Measurements from ENCODE around the gene SPEN. TPM values are rescaled to one million over a fixed set of nuclear protein-coding genes. Genes with fewer than 3 reads are reported as not detected.
"Not testable (repeated sequence)": the region's sequence is repeated elsewhere in the genome, so short reads cannot be mapped to it uniquely, and the experiment has no call there.

The SPEN gene
- total and polyA plus RNA-seq, 3 experiments from 2014 or later: 35.6 to 66.3 (median 63.1) TPM

- CTCF ChIA-PET: interaction anchor here (1.3 to 1.5 kb wide), 3 partner anchors 8 to 151 kb away, joined by 3 to 5 read pairs (median 4); no protein-coding TSS in a partner anchor
- H3K9me3 Mint-ChIP-seq; H3K36me3 ChIP-seq (ENCODE audit: insufficient read depth, low read length); DNase-seq; H3K27me3 ChIP-seq (ENCODE audit: insufficient read depth, low read length, poor library complexity, severe bottlenecking); H3K27me3 Mint-ChIP-seq; H3K27ac ChIP-seq (ENCODE audit: low read depth, low read length); H3K4me3 ChIP-seq (ENCODE audit: low read length); H3K4me1 Mint-ChIP-seq; H3K36me3 Mint-ChIP-seq; H3K27ac Mint-ChIP-seq; H3K4me1 ChIP-seq (ENCODE audit: insufficient read depth, low read length); H3K9me3 ChIP-seq (ENCODE audit: low read length): not testable (repeated sequence)
- POLR2A ChIA-PET: interaction anchor here (0.6 kb wide), 1 partner anchor 15 kb away, joined by 4 read pairs; no protein-coding TSS in a partner anchor
- H3K4me3 Mint-ChIP-seq: peak within 1 kb of the TSS in 1 of 7 donors; percentile 36
Measured at GRCh38 chr1:15807549-15807948, 40.0 kb upstream of the SPEN start, which contains the start of gene UQCRHL. Gene UQCRHL (minus strand): TSS chr1:15807649. CDS start chr1:15807649, 0 bp downstream.

DNA sequence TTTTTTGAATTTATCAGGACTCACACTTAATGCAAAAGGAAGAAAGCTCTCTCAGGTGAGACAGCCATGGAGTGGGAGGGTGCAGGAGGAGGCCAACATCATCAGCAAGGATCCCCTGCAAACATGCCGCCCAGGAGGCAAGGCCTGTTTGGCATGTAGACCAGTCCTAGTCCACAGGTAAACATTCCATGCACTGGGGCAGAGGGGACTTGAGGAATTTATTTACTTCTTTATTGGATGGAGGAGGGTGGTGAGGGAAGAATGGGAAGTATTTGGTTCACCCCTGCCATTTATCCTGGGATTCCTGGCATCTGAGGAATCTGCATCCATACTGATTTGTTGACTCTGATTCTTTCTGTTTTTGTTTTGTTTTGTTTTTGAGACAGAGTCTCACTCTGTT is 38.6 kb upstream of the SPEN start:
- no peaks in the 10 kb centered on the region for H3K4me1 ChIP-seq (ENCODE audit: insufficient read depth, low read length)
- H3K27ac ChIP-seq (ENCODE audit: low read depth, low read length): no peak overlapping the region
- Mint-ChIP-seq H3K27me3 (no peaks in the 10 kb centered on the region), H3K36me3 (no peaks in the 10 kb centered on the region), H3K27ac (no peak overlapping the region), H3K4me1 (no peaks in the 10 kb centered on the region), H3K4me3 (no peak overlapping the region), H3K9me3 (no peaks in the 10 kb centered on the region)
- H3K9me3 ChIP-seq (ENCODE audit: low read length): no peaks in the 10 kb centered on the region
- H3K36me3 ChIP-seq (ENCODE audit: insufficient read depth, low read length): no peaks in the 10 kb centered on the region
- ChIA-PET CTCF (no interaction called here), POLR2A (no interaction called here)
- no peak for DNase-seq
- no peak overlapping the region for H3K4me3 ChIP-seq (ENCODE audit: low read length)
- no peaks in the 10 kb centered on the region for H3K27me3 ChIP-seq (ENCODE audit: insufficient read depth, low read length, poor library complexity, severe bottlenecking)

- Mint-ChIP-seq H3K4me1 (no peaks in the 10 kb centered on the region), H3K27me3 (no peaks in the 10 kb centered on the region), H3K36me3 (no peaks in the 10 kb centered on the region), H3K4me3 (no peak overlapping the region), H3K9me3 (no peaks in the 10 kb centered on the region), H3K27ac (no peak overlapping the region)
- ChIA-PET POLR2A (no interaction called here), CTCF (no interaction called here)
- no peaks in the 10 kb centered on the region for H3K36me3 ChIP-seq (ENCODE audit: insufficient read depth, low read length)
- no peak overlapping the region for H3K27ac ChIP-seq (ENCODE audit: low read depth, low read length)
- H3K9me3 ChIP-seq (ENCODE audit: low read length): no peaks in the 10 kb centered on the region
- H3K4me1 ChIP-seq (ENCODE audit: insufficient read depth, low read length): no peaks in the 10 kb centered on the region
- H3K4me3 ChIP-seq (ENCODE audit: low read length): no peak overlapping the region
- H3K27me3 ChIP-seq (ENCODE audit: insufficient read depth, low read length, poor library complexity, severe bottlenecking): no peaks in the 10 kb centered on the region
- no peak for DNase-seq
Measured at GRCh38 chr1:15810073-15810472, 37.4 kb upstream of the SPEN start.

DNA sequence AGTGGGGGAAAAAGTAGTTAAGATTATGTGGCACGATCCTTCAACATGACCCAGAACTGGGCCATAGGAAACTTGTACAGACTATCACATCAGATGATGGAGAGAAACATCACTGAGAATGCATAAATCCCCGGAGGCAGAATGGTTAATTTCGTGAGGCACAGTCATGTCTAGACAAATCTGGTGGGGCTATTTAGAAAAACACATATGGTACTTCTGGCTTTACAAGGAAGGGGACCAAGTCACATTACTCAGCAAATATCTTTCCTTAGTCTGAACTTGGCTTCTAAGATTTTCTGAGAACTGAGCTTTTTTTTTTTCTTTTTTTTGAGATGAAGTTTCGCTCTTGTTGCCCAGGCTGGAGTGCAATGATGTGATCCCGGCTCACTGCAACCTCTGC is 30.8 kb upstream of the SPEN start:
- Histone ChIP-seq H3K27ac (ENCODE audit: low read depth, low read length) (no peak overlapping the region), H3K4me3 (ENCODE audit: low read length) (no peak overlapping the region), H3K4me1 (ENCODE audit: insufficient read depth, low read length) (no peaks in the 10 kb centered on the region), H3K9me3 (ENCODE audit: low read length) (no peaks in the 10 kb centered on the region), H3K27me3 (ENCODE audit: insufficient read depth, low read length, poor library complexity, severe bottlenecking) (no peaks in the 10 kb centered on the region), H3K36me3 (ENCODE audit: insufficient read depth, low read length) (no peaks in the 10 kb centered on the region)
- ChIA-PET POLR2A (interaction anchor here (0.6 to 0.7 kb wide), 2 partner anchors 89 to 425 kb away, joined by 3 read pairs; no protein-coding TSS in a partner anchor), CTCF (interaction anchor here (1.1 to 5.5 kb wide), 4 partner anchors 8 to 142 kb away, joined by 5 to 49 read pairs (median 8); no protein-coding TSS in a partner anchor)
- DNase-seq: no peak
- no peak overlapping the region for H3K4me3 Mint-ChIP-seq
- peaks cover 0 to 4% of the 10 kb centered on the region in 2 donors for H3K27me3 Mint-ChIP-seq
- H3K27ac Mint-ChIP-seq: no peak overlapping the region
- peaks cover 4 to 6% (median 5%) of the 10 kb centered on the region in 3 donors for H3K4me1 Mint-ChIP-seq
- H3K36me3 Mint-ChIP-seq: no peaks in the 10 kb centered on the region
- no peaks in the 10 kb centered on the region for H3K9me3 Mint-ChIP-seq

GRCh38 chr1:15820478-15820877 is 27.0 kb upstream of the SPEN start:
- no peak overlapping the region for H3K4me3 ChIP-seq (ENCODE audit: low read length)
- POLR2A ChIA-PET: interaction anchor here (0.6 to 0.7 kb wide), 2 partner anchors 59 to 94 kb away, joined by 5 to 6 read pairs; no protein-coding TSS in a partner anchor
- H3K27ac ChIP-seq (ENCODE audit: low read depth, low read length): no peak overlapping the region
- no peaks in the 10 kb centered on the region for H3K36me3 Mint-ChIP-seq
- H3K4me1 Mint-ChIP-seq: peaks cover 3 to 4% (median 3%) of the 10 kb centered on the region in 3 donors
- no peak overlapping the region for H3K27ac Mint-ChIP-seq
- H3K36me3 ChIP-seq (ENCODE audit: insufficient read depth, low read length): no peaks in the 10 kb centered on the region
- no peaks in the 10 kb centered on the region for H3K9me3 Mint-ChIP-seq
- H3K27me3 Mint-ChIP-seq: peaks cover 0 to 4% of the 10 kb centered on the region in 2 donors
- H3K9me3 ChIP-seq (ENCODE audit: low read length): no peaks in the 10 kb centered on the region
- no peaks in the 10 kb centered on the region for H3K27me3 ChIP-seq (ENCODE audit: insufficient read depth, low read length, poor library complexity, severe bottlenecking)
- H3K4me1 ChIP-seq (ENCODE audit: insufficient read depth, low read length): no peaks in the 10 kb centered on the region
- CTCF ChIA-PET: no interaction called here
- no peak overlapping the region for H3K4me3 Mint-ChIP-seq
- DNase-seq: no peak

DNA sequence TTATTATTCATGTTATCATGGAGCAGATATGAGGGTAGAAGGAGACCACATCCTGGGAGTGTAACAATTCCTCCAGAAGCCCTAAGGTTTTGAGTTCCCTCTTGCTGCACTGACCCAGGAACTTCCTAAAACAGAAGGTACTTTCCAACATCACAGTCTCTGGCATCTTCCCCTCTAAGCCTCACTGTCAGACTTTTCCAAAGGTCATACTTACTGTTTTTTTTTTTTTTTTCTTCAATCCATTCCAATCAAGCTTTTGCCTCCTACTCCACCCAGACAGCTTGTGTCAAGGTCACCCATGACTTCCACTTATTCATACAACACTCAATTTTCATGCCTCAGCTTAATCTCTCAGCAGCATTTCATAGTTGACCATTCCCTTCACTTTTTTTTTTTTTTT is 21.7 kb upstream of the SPEN start:
- Mint-ChIP-seq H3K27ac (no peak overlapping the region), H3K27me3 (no peaks in the 10 kb centered on the region), H3K9me3 (no peaks in the 10 kb centered on the region), H3K36me3 (no peaks in the 10 kb centered on the region), H3K4me3 (no peak overlapping the region), H3K4me1 (peaks cover 7 to 15% (median 11%) of the 10 kb centered on the region in 3 donors)
- Histone ChIP-seq H3K9me3 (ENCODE audit: low read length) (no peaks in the 10 kb centered on the region), H3K4me1 (ENCODE audit: insufficient read depth, low read length) (no peaks in the 10 kb centered on the region), H3K27me3 (ENCODE audit: insufficient read depth, low read length, poor library complexity, severe bottlenecking) (no peaks in the 10 kb centered on the region), H3K4me3 (ENCODE audit: low read length) (no peak overlapping the region), H3K36me3 (ENCODE audit: insufficient read depth, low read length) (no peaks in the 10 kb centered on the region), H3K27ac (ENCODE audit: low read depth, low read length) (no peak overlapping the region)
- ChIA-PET CTCF (interaction anchor here (1.6 kb wide), 1 partner anchor 10 kb away, joined by 6 read pairs; no protein-coding TSS in a partner anchor), POLR2A (interaction anchor here (0.6 to 0.9 kb wide), 2 partner anchors 23 to 45 kb away, joined by 3 to 4 read pairs; no protein-coding TSS in a partner anchor)
- DNase-seq: no peak

GRCh38 chr1:15826810-15827507 is 20.5 kb upstream of the SPEN start:
- POLR2A ChIA-PET: no interaction called here
- H3K36me3 ChIP-seq (ENCODE audit: insufficient read depth, low read length): no peaks in the 10 kb centered on the region
- H3K27me3 Mint-ChIP-seq: no peaks in the 10 kb centered on the region
- no peaks in the 10 kb centered on the region for H3K9me3 Mint-ChIP-seq
- CTCF ChIA-PET: interaction anchor here (1.6 kb wide), 1 partner anchor 11 kb away, joined by 6 read pairs; no protein-coding TSS in a partner anchor
- no peaks in the 10 kb centered on the region for H3K9me3 ChIP-seq (ENCODE audit: low read length)
- no peak for DNase-seq
- H3K4me3 ChIP-seq (ENCODE audit: low read length): no peak overlapping the region
- H3K4me1 ChIP-seq (ENCODE audit: insufficient read depth, low read length): no peaks in the 10 kb centered on the region
- H3K27ac Mint-ChIP-seq: no peak overlapping the region
- no peaks in the 10 kb centered on the region for H3K27me3 ChIP-seq (ENCODE audit: insufficient read depth, low read length, poor library complexity, severe bottlenecking)
- no peak overlapping the region for H3K27ac ChIP-seq (ENCODE audit: low read depth, low read length)
- no peak overlapping the region for H3K4me3 Mint-ChIP-seq
- H3K36me3 Mint-ChIP-seq: peaks cover 0 to 3% (median 0%) of the 10 kb centered on the region in 3 donors
- peaks cover 11 to 21% (median 16%) of the 10 kb centered on the region in 3 donors for H3K4me1 Mint-ChIP-seq

- H3K4me1 Mint-ChIP-seq: peaks cover 12 to 23% (median 17%) of the 10 kb centered on the region in 3 donors
- CTCF ChIA-PET; H3K4me3 Mint-ChIP-seq; H3K27me3 ChIP-seq (ENCODE audit: insufficient read depth, low read length, poor library complexity, severe bottlenecking); H3K36me3 Mint-ChIP-seq; H3K9me3 ChIP-seq (ENCODE audit: low read length); H3K9me3 Mint-ChIP-seq; POLR2A ChIA-PET; H3K4me3 ChIP-seq (ENCODE audit: low read length); DNase-seq; H3K4me1 ChIP-seq (ENCODE audit: insufficient read depth, low read length); H3K36me3 ChIP-seq (ENCODE audit: insufficient read depth, low read length); H3K27me3 Mint-ChIP-seq; H3K27ac Mint-ChIP-seq; H3K27ac ChIP-seq (ENCODE audit: low read depth, low read length): not testable (repeated sequence)
Measured at GRCh38 chr1:15827567-15827966, 19.9 kb upstream of the SPEN start.

Data from CD8-positive, alpha-beta memory T cell (primary cell).